ENCODE measurements around the gene DGLUCY.
"Not testable (repeated sequence)": the region's sequence is repeated elsewhere in the genome, so short reads cannot be mapped to it uniquely, and the experiment has no call there.

Gene DGLUCY, protein sequence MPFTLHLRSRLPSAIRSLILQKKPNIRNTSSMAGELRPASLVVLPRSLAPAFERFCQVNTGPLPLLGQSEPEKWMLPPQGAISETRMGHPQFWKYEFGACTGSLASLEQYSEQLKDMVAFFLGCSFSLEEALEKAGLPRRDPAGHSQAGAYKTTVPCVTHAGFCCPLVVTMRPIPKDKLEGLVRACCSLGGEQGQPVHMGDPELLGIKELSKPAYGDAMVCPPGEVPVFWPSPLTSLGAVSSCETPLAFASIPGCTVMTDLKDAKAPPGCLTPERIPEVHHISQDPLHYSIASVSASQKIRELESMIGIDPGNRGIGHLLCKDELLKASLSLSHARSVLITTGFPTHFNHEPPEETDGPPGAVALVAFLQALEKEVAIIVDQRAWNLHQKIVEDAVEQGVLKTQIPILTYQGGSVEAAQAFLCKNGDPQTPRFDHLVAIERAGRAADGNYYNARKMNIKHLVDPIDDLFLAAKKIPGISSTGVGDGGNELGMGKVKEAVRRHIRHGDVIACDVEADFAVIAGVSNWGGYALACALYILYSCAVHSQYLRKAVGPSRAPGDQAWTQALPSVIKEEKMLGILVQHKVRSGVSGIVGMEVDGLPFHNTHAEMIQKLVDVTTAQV

DNA sequence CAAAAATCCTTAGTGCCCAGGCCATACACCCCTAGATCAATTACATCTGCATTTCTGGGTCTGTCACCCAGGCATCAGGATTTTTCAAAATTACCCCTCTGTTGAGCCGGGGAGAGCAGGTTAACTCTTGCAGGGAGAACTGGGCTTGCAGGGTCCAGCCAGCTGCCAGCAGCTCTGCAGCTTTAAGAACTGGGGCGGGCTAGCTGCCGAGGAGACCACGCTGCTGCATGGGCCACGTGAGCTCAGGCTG, at the start of gene DGLUCY:
TSS of gene DGLUCY (plus strand) at position 245 of the 250 bp plus-strand sequence. CDS start 46,222 bp downstream, outside the sequence.
- DNase-seq: no peak

DNA sequence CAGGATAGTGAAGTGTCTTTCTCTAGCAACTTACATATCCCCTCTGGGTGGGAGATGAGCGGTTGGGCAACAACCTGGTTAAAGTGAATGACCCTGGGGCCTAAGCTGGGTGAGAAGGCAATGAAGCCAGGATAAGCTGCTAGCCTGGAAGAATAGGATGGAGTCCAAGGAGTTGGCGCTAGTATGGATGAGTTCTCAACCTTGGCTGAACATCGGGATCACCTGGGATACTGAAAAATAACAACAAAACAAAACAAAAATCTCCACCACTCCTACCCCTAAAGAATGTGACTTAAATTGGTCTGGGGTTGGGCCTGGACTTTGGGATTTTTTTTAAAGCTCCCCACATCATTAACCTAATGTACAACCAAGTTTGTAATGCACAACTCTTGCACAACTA, 48.6 kb upstream of the DGLUCY start:
- no peak for DNase-seq

DNA sequence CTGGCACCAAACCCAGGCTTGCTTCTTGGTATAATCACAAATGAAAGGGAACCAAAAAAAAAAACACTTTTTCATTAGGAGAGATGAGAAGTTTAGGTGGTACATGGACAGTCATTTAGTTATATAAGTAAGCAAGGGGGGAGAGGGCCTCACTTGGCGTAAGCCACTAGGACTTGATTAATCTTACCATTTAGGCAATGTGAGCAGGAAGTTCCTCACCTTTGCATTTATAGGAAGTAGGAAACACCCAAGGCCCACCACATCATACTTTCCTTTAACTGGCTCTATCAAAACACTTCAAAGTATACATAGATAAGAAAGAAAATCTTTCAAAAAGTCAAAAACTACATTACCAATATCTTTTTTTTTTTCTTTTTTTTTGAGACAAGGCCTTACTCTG, 46.7 kb upstream of the DGLUCY start:
- peak in 1 of 2 experiments; percentile 31 for DNase-seq

DNA sequence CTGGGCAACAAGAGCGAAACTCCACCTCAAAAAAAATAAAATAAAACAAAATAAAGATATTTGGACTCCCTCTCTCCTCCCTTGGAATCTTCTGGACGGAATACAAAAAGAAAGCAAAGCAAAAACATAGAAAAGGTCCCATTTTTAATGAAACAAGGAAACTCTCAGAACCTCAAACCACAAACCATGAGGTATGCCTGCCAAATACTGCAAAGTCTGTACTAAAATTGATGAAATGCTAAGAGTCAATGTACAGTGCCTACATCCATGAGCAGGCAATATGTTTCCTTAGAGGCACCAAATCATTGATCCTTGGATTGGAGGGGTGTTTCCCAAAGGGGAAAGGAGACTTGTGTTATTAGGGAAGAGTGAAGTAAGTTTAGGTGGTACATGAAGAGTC, 45.2 kb upstream of the DGLUCY start:
- DNase-seq: no peak

DNA sequence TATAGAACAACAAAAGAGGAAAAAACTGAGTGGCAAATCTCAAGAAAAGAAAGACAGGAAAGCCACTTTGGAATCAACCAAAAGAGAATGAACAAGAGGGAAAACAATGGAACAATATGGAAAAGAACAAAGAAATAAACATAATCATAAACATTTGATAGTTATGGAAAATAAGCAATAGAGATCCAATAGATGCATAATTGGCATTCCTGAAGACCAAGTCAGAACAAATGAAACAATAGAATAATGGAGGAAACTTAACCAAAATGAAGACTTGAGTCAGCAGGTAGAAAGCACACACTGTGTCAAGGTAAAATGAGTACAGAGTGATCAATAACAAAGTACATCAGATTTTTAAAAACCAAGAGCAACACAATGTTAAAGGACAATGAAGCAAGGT, 43.3 kb upstream of the DGLUCY start:
- DNase-seq: no peak

DNA sequence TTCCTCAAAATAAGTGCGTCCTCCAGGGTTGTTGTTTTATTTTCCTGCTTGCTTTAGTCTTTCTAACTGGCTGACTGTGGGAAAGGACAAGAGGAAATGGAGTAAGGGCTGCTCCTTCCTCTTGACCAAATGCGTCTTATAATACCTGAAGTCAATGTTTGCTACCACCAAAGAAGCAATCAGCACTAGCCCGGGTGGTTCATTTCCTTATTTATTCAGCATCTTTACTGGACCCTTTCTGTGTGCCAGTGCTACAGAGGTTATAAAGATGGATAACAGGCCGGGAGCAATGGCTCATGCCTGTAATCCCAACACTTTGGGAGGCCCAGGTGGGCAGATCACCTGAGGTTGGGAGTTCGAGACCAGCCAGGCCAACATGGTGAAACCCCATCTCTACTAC, 38.3 kb upstream of the DGLUCY start:
- no peak for DNase-seq

DNA sequence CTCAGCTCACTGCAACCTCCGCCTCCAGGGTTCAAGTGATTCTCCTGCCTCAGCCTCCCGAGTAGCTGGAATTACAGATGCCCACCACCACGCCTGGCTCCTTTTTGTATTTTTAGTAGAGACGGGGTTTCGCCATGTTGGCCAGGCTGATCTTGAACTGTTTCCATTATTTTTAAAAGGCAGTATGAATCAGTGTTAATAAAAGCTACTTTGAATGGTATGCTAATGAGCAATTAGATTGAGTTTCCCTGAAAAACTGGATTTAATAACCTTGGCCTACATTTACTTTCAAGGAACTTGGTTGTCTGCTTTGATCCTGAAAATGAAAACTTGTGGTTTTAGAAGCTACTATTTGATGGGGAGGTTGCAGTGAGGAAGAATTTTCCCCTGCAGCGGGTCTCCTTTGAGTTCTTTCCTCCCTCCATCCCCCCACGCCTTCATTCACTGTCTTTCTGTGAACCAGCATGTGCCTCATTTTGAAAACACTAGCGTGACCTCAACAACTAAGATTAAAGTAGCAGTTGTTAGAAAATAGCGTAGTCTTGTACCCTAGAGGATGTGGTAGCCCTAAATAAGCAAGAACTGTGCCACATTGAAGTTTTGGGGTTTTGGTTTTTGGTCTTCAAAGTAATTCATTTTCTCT, 35.7 kb upstream of the DGLUCY start:
- peak; percentile 52 to 71 for DNase-seq

DNA sequence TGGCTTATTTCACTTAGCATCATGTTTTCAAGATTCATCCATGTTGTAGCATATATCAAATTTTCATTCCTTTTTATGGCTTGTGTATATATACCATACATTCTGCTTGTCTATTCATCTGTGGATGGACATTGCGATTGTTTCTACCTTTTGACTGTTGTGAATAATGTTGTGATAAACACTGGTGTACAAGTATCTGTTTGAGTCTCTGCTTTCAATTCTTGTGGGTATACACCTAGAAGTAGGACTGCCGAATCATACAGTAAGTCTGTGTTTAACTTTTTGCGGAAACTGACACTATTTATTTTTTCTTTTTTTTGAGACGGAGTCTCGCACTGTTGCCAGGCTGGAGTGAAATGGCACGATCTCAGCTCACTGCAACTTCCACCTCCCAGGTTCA, 33.8 kb upstream of the DGLUCY start:
- no peak for DNase-seq

DNA sequence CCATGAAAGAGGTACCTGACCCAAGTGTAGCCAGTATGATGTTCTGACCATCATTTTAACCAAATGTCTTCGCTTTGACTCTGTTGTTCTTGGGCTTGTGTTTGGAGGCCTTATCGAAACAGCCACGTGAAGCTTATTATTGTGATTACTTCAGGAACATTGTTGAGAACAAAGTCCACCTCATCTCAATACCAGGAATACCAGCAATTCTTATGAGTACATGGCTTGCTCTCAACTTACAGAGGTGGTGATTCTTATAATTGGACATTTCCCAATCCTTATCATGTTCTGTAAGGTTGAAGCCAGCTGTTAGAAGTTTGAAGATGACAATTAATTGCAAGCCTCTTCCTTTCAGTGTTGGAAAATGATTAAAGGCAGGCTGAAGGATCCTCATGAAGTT, 31.6 kb upstream of the DGLUCY start:
- no peak for DNase-seq

DNA sequence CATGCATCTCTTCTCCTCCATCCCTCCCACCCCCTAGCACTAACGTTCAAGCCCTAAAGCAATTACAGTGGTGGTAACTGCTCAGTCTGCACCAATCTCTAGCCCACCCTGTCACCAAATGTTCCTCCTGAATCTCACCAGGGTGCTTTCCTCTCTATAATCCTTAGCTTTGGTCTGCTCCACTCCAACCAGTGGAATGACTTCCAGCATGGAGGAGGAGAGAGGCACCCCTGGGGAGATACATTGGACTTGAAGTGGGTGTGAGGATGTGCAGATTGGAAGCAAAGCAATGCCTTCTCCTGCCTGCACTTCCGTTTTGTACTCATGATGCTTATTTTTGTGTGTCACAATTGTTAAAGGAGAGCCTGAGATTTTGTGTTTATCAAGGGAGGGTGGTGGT, 29.4 kb upstream of the DGLUCY start:
- DNase-seq: no peak

DNA sequence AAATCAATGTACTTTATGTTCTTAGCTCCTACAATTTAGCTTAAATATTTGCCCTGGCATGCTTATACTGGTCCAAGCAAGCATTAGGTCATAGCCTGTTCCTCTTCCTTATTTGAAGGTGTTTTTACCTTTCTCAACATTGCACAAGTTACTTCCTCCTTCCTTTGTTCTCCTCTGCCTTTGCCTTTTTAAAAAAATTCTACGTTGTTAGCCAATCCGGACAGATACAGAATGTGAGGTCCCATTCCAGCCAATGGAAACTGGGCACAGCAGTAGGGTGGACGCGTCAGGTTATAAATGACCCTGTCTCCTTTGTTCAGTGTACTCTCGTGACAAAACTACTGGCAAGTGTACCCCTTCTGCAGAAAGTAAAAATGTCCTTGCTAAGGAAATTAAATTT, 26.4 kb upstream of the DGLUCY start:
- not testable (repeated sequence) for DNase-seq

DNA sequence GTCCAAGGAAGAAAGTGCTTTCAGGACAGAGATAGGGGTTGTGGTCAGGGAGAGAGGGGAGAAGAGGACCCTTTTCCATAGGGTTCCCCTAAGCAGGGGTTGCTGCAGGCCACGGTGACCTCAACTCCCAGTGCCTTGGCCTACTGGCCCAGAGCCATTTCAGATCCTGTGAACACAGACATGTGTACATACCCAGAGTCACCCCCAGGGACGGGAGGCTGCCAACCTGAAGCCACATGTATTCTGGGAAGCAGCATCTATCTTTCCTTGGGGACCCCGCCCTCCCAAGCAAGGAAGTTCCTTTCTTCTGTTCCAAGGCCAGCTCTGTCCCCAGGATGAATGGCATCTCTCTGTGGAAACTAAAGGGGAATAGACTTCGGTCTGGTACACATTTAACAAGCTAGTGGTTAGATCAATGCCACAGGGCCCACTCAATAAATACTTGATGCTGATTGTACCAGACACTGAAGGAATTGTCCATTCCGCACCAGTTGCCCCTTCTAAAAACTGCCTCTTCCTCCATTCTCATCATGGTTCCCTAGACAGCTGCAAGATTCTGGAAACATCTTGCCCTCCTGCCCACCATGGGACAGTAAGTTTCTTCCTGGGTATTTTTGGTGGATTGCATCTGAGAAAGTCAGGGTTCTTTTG, 25.2 kb upstream of the DGLUCY start:
- no peak for DNase-seq

DNA sequence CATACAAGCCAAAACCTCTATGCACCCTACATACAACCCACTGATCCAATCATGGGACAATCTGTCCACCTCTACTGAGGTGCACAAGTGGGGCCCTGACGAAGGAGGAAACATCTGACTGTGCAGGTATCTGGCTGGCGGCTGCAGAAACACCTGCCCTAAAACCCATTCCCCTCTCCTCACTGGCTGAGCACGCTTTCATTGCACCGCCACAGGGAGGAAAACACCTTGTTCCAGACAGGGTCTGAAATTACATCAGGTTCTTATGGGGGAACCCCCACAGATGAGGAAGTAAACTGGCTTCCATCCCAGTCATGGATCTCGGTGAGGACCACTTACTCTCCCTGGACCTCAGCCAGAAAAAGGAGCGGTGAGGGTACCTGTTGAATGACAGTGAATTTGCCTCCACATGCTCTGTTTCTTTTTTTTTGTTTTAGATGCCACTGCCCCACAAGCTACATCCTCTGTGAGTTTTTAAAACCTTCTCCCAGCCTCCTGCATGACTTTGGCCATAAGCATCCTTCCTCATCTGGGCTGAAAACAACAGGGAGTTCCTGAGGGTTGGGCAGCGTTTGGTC, 23.8 kb upstream of the DGLUCY start:
- no peak for DNase-seq

DNA sequence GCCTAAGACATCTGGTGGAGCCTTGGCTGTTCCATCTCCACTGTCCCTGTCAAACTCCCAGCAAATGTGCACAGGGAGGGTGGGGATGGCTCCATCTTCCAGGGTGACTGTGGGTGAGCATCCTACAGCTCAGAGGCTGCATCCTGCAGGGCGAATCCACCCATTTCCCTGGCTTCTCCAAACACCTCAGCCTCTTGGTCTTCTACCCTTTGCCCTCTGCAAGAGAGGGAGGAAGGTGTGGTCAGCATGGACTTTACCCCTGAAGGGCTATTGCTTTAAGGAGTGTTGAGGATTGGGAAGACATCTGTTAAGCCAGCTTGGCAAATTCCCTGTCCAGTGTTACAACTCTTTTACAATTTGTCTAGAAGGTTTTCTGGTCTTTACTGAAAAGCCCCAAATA, 23.1 kb upstream of the DGLUCY start:
- DNase-seq: no peak

DNA sequence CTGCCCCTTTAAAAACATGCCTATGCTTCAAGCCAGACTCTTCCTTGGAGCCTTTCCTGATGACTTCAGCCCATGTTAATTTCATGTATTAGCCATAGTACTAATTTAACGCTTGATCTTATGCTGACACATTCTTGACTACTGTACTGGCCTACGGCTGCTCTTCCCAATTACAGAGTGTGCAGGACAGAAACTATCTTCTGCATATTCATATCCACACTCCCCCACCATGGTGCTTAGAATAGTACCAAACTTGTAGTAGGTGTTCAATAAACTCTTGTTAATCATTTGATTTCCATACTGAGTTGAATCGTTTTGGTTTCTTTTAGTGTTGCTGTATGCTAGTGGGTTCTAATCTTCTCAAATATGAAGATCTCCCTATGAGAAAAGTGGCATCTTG, 21.8 kb upstream of the DGLUCY start:
- no peak for DNase-seq

DNA sequence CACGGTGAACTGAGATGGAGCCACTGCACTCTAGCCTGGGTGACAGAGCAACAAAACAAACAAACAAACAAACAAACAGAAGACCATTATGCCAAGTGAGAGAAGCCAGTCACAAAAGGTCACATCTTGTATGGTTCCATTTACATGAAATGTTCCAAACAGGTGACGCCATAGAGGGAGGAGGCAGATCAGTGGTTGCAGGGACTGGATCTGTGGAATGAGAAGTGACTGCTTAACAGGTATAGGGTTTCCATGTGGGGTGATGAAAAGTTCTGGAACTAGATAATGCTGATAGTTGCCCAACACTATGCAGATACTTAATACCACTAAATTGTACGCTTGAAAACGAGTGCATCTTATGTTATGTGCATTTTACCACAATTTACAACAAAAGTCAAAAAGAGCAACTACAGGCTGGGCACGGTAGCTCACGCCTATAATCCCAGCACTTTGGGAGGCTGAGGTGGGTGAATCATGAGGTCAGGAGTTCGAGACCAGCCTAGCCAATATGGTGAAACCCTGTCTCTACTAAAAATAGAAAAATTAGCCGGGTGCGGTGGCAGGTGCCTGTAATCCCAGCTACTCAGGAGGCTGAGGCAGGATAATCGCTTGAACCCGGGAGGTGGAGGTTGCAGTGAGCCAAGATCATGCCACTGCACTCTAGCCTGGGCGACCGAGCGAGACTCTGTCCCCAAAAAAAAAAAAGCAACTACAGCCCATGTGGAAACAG, 20.0 kb upstream of the DGLUCY start:
- DNase-seq: not testable (repeated sequence)

DNA sequence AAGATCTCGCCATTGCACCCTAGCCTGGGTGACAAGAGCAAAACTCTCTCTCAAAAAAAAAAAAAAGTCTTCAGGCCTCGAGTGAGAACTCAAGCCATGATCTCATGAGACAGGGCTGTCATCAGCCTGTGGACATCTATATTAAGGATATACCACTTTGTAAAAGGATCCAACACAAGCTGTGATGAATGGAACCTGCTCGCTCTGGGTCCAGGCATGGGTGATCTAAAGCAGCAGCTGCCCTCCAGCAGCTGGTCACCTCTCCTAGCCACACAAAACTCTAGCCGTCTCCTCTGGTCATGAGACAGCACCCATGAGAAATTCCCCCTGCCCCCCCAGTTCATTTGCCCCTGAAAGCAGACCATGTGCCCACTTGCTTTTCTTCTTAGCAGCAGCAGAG, 19.1 kb upstream of the DGLUCY start:
- no peak for DNase-seq

DNA sequence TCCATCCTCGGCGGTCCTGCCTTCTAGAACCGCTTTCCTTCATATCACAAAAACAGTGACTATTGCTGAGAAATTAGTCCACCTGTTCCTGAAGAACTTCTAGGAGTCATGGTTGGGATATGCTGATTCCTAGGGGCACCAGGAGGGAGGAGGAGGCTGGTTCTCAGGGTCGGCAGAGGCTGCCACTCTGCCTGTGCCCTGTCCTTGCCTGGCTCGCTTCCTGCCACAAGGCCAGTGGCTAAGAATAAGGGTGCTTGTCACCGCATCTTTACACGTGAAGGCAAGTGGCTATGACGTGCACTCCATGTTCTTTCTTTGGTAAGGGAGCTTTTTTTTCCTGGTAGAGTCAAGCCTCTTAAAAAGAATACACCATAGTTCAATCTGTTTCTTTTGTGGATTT, 18.7 kb upstream of the DGLUCY start:
- no peak for DNase-seq

DNA sequence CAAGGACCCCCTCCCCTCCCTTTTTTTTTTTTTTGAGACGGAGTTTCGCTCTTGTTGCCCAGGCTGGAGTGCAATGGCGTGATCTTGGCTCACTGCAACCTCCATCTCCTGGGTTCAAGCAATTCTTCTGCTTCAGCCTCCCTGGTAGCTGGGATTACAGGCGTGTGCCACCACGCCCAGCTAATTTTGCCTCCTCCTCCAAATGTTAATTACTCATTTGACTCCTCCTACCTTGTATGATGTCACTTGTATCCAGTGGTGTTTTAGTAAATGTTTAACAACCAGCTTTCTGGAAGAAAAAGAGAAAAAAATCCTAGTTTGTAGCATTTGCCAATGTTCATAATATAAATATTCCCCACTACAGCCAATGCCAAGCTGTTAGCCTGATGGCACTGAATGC, 16.2 kb upstream of the DGLUCY start:
- not testable (repeated sequence) for DNase-seq

DNA sequence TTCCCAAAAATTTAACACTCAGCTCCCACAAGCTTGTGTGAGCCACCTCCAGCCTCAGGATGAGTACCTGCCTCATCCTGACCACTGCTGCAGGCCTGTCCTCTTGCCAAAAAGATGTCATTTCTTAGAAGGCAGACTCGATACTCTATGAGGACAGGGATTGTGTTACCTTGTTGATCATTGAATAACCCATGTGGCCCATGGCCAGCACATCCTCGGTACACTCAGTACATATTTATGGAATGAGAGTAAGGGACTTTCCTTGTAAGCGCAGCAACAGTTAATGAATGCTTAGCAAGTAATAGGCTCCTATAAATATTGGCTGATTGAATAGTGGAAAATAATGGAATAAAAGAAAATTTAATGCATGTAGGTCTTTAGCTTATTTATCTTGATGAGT, 15.3 kb upstream of the DGLUCY start:
- DNase-seq: no peak

DNA sequence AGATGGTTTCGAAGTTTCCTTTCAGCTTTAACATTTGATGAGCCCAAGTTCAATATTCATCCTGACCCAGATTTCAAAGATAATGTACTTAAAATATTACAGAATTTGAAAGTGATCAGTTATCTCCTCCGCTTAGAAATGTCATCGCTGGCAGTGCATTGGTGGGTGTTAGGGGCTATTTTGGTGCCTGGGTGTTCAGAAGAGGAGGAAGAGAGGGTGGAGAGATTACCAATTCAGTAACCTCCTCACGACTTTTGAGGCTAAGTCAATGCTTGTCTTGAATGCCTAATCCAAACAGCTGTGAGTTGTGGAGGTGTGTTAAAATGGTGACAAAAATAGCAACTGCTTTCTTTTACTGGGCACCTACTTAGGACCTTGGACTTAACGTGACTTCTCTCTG, 13.8 kb upstream of the DGLUCY start:
- peak in 1 of 2 experiments; percentile 25 for DNase-seq

DNA sequence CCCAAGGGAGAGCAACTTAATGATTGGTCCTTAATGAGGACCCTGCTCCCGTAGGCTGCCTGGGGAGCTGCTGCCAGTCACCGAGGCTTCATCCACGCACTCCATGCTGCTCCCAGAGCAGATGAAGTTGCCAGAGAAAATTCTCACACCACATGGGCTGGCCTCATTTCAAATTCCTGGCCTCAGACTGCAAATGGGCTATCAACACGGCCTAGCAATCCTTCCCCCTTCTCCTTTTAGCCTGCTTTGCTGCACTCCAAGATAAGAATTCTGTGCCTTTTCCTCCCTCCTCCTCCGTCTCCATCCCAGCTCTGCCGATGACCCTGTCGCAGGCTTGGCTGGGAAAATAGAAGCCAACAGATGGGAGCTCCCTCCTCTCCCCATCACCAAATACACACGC, 10.8 kb upstream of the DGLUCY start:
- no peak for DNase-seq

Data from activated CD4-positive, alpha-beta T cell treated with anti-CD3 and anti-CD28 coated beads, Interleukin-2, amount 50 U/mL, for 48 hours (primary cell).